C4-2B (cell line): ENCODE measurements around the gene ENTPD1.

Experiments used
- CTCF ChIP-seq: fragments of 450-650 bp; conservative IDR thresholded peaks from 2 replicates; pipeline ENCODE4 v1.5.1; 2017; ENCODE audit warnings: mild to moderate bottlenecking
- ZFX ChIP-seq: fragments of 450-650 bp; IDR thresholded peaks from 2 replicates; pipeline ENCODE4 v1.6.1; 2017

- TF ChIP-seq CTCF, result no peak
- no peak for TF ChIP-seq ZFX
Observed at GRCh38 chr10:95756041-95756761, at the start of gene ENTPD1.
